H1 (cell line): Measurements from ENCODE around the gene HOXB5.

Experiments used
- CREB1 ChIP-seq: IDR thresholded peaks from 2 replicates; pipeline ENCODE4 v1.6.1; 2012; ENCODE audit warnings: inconsistent platforms
- CTCF ChIP-seq, 3 experiments: IDR thresholded peaks; 1 replicate in 2 of 3; 2 replicates in 1 of 3; pipeline versions ENCODE4 v1.5.1 to v1.6.1; 2011; ENCODE audit warnings: low read length in 3 of 3, mild to moderate bottlenecking in 3 of 3, inconsistent platforms in 2 of 3, low read depth in 1 of 3, moderate library complexity in 1 of 3; ENCODE audit not compliant: insufficient read depth in 1 of 3; ENCODE audit errors: control extremely low read depth in 1 of 3
- POLR2A ChIP-seq, 2 experiments: IDR thresholded peaks; 1 replicate in 1 of 2; 2 replicates in 1 of 2; pipeline ENCODE4 v1.6.1; 2011; ENCODE audit warnings: low read depth in 2 of 2, low read length in 2 of 2, mild to moderate bottlenecking in 2 of 2; ENCODE audit errors: control extremely low read depth in 1 of 2
- POLR2AphosphoS5 ChIP-seq: IDR thresholded peaks from 2 replicates; pipeline ENCODE4 v1.6.1; 2011; ENCODE audit warnings: low read depth, low read length
- TAF1 ChIP-seq: IDR thresholded peaks from 2 replicates; pipeline ENCODE4 v1.6.1; 2011; ENCODE audit warnings: mild to moderate bottlenecking, low read depth, low read length

- TF ChIP-seq CREB1 (no peak), CTCF (IDR thresholded peaks at IDR 0.05; ENCODE audit: control extremely low read depth in 1 of 3, insufficient read depth in 1 of 3, low read depth in 1 of 3, low read length in 3 of 3) (no peak), POLR2A (IDR thresholded peaks at IDR 0.05; ENCODE audit: control extremely low read depth in 1 of 2, low read depth in 2 of 2, low read length in 2 of 2) (no peak), POLR2AphosphoS5 (no peak), TAF1 (no peak)
Measured at GRCh38 chr17:48568499-48569239, 24.9 kb downstream of the HOXB5 start.
